GM21423 (cell line): Measurements from ENCODE around the gene KDM4B.
"Not testable (repeated sequence)": the region's sequence is repeated elsewhere in the genome, so short reads cannot be mapped to it uniquely, and the experiment has no call there.

Source experiments
- ATAC-seq: cut with Tn5 transposase; IDR thresholded peaks from one replicate; pipeline ENCODE4 v1.9.1; 2021; ENCODE audit warnings: mild to moderate bottlenecking, moderate library complexity; ENCODE audit not compliant: unreplicated experiment

The KDM4B gene

DNA sequence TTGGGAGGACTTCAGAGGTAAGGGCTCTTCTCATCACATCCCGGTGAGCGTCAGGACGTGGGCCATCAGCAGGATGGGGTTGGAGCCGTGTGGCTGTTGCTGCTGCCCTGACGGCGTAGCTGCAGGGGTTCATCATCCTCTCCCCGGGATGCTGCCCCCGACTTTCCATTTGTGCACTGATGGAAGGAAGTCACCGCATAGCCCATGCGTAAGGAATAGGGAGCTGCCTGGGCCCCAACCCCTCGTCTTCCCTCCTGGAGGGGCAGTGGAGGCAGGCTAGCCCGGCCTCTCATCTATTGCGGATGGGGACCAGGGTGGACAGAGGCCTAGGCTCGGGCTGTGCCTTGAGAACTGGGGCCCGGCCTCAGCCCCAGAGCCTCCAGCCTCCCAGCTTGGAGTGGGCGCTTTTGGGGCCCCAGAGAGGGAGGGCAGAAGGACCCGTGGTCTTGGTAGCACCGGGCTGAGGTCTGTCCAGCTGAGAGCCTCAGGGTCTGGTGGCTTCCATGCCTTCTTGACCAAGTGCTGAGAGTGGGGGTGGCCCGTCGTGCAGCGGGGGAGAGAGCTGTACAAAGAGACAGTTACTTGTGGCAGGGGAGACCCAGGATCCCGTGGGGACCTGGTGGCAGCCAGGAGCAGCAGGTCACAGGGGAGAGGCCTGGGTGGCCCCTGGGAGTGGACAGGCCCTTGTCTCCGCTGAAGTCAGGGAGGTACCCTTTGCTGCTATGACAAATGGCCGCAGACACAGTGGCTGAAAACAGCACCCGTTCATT lies 44.0 kb downstream of the KDM4B start:
- no peak for ATAC-seq

DNA sequence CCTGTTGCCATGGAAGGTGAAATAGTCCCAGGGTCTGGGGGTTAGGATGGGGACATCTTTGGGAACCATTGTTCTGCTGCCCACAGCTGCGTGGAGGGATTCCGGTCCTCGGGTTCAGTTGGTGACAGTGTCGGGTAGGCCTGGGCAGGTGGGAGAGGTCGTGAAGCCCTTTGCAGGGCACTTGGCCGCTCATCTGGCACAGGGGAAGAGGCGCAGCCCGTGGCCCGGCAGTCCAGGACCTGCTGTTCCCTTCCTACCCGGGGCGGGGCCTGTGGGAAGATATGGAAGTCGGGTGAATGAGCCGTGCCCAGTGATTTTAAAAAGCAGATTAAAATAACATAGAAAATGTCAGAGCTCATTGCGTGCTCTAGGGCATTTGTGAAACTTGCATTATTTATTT lies 44.8 kb downstream of the KDM4B start:
- no peak for ATAC-seq

DNA sequence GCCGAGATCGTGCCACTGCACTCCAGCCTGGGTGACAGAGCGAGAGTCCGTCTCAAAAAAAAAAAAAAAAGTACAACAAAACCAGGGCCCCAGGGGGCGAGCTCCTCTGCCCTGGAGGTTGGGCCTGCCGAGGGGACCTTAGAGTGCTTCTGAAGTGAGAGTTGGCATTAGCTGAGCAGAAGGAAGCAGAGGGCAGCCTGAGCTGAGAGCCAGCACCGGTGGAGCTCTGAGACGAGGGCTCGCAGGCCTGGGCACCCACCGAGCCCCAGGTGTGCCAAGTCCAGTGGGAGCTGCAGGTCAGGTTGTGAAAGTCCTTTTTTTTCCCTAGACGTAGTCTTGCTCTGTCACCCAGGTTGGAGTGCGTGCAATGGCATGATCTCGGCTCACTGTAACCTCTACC lies 46.0 kb downstream of the KDM4B start:
- no peak for ATAC-seq

DNA sequence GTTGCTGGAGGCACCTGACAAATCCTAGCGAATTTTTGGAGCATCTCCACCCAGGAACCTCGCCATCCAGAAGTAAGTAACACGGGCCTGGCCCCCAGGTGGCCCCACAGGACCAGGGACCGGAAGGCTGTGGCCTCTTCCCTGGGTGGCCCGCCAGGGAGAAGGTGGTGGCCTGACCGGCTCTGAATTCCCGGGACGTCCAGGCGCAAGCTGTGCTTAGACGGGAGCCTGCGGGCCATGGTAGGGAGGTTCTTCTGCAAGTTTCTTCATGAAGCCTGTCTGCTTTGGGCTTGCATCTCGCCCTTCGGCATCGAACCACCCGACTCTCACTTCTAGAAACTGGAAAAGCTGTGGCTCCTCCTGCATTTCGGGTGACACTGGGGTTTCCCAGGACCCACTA lies 47.4 kb downstream of the KDM4B start:
- ATAC-seq, result no peak

DNA sequence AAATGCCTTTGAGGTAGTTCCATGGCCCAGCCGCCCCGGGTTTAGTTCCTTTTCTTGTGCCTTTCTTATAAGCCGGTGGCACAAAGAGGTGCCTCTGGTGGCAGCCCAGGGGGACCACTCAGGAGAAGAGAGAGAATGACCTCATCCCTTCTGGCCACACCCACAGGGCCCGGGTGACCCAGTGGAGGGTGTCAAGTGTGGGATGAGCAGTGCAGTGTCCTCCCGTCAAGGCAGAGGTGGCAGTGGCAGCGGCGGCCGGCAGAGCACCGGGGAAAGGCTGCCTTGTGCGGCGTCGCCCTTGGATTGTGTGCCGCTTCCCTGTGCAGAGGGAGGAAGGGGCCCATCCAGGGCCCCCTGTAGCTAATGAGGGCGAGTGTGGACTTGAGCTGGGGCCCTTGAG lies 47.9 kb downstream of the KDM4B start:
- no peak for ATAC-seq

DNA sequence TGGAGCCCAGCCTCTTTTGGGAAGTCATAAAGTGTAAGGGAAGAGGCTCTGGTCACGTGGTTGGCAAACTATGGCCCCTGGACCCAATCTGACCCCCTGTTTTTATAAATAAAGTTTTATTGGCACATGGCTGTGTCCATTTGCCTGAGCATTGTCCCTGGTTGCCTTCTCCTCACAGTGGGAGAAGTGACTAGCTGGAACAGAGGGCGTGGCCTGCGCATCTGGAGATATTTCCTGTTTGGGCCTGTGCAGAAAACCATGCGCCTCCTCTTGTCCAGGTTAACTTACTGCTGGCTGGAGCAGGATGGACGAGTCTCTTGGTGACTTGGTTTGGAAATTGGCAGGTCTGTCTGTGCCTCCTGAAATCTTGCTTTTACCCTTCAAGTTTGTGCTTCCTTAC lies 48.3 kb downstream of the KDM4B start:
- no peak for ATAC-seq

DNA sequence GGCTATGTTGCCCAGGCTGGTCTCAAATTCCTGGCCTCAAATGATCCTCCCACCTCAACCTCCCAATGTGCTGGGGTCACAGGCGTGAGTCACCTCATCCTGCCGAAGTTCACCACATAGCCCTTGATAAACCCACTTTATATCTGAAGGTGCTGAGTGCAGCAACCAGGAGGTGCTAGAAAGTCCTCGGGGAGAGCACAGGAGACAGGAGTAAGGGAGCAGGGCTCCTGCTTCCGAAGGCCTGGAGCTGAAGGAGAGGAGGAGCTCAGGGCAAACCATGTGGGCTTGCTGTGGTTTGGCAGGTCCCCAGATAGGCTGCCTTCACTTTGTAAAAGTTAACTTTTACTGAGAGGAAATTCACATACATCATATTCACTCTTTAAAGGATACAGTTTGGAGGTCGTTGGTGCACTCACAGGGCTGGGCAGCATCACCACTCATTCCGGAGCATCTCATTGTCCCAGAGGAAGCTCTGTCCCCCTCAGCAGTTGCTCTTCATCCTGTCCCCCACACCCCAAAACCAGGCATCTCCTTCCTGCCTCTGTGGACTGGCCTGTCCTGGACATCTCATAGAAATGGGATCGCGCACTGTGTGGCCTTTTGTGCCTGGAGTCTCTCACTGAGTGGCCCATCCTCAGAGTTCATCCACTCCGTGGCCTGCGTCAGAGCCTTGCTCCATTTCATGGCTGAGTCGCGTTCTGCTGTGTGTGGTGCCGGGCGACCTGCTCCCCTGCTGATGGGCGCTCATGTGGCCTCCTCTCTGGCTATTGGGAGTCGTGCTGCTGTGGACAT lies 49.5 kb downstream of the KDM4B start:
- ATAC-seq, result no peak

DNA sequence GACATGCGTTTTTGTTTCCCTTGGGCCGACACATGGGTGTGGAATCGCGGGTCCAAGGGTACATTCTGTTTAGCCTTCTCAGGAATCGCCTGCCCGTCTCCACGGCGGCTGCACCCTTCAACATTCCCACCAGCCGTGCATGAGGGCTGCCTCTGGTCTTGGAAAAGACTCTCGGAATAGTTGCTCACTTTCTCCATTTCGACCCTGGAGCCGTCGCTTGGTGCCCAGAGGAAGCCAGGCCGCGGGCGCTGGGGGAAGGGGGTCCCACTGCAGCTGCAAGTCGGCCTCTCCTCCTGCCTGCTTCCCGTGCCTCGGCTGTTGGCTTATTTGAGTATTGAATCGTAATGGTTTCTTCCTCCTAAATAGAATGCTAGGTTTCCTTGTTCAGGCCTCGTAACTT lies 51.5 kb downstream of the KDM4B start:
- no peak for ATAC-seq

DNA sequence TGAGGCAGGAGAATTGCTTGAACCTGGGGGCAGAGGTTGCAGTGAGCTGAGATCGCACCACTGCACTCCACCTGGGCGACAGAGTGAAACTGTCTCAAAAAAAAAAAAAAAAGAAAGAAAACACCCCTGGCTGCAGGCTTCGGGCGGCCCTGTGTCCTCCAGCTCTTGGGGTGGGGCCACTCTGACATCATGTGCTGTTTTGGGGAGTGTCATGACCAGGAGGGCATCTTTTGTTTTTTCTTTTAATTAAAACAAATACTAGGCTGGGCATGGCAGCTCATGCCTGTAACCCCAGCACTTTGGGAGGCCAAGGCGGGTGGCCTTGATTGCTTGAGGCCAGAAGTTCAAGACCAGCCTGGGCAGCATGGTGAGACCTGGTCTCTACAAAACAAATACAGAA lies 52.1 kb downstream of the KDM4B start:
- no peak for ATAC-seq

DNA sequence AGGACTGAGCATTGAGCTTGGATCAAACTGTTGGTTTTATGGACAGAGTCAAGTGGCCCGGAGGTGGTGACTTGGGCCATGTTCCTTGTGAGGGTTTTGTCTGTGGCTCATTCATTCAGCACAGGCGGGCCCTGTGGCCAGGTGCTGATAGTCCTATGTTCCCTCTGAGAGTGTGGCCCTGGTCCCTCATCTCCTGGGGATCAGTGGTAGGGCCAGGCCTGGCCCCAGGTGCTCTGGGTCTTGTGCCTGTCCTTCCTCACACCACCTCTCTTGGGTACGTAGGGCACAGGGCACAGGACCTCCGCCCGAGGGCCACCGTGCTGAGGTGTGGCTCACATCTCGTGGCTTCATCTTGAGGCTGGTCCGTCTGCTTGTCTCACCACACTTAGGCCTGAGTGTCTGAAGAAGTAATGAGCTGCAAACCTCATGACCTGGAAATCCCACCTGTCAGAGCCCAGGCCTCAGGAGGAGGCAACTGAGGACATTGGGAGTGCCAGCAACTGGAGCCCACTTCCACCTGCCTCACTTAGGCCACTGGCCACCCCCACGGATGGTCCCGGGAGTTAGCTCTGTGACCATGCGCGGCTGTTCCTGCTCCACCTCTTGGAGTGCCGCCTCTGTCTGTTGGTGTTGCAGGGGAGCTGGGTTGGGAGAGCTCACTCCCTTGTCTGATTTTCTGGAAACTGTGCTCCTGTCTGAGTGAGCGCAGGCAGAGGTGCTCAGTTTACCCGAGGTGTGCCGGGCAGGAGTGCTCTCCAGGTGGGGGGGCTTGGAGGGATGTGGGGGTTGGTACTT lies 53.4 kb downstream of the KDM4B start:
- no peak for ATAC-seq

DNA sequence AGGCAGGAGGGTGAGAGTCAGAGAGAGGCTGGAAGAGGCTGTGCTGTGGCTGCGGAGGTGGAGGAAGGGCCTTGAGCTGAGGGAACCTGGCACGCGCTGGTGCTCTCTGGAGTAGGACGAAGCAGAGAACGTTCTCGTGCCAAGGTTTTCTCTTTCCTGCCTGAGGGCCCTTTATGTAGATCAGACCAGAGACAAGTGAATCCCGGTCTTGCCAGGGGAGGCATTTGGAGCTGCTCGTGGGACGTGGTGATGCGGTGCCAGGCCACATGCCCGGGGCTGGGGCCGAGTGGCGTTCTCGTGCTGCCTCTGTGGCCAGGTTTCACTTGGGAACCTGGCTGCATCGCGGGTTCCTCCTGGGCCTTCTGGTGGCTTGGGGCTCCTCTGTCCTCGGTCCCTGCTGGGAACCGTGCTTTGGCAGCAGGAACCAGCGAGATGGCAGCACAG lies 54.2 kb downstream of the KDM4B start:
- no peak for ATAC-seq

DNA sequence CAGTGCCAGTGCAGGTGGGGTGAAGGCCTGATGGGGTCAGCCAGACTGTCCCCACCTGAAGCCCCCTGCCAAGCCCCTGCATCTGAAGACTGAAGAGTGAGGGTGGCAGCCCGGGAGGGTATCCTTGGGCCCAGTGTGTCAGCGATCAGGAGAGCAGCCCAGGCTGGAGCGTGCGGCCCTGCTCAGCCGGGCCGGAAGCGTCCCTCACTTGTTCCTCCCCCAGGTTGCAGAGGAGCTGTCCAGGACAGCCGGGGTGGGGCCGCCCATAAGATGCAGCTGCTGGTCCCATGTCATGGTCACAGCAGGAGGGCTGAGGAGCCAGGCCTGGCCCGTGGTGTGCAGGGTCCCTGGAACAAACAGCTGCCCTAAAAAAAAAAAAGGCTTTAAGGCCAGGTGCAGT lies 55.4 kb downstream of the KDM4B start:
- no peak for ATAC-seq

DNA sequence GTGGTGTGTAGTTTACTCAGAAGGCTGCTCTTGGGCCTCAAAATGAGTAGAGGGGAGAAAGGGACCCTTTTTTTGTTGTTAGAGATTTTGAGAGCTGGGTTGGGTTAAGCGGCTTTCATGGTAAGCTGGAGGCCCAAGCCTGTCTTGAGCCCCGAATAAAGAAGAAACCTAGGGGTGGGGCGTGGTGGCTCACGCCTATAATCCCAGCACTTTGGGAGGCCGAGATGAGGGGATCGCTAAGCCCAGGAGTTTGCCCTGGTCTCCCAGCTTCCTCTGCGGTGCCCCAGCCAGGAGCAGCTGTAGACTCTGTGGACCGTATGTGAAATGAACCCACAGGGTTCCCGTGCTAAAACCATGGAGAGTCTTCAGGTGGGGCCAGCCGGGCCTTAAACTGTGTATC lies 56.1 kb downstream of the KDM4B start:
- no peak for ATAC-seq

DNA sequence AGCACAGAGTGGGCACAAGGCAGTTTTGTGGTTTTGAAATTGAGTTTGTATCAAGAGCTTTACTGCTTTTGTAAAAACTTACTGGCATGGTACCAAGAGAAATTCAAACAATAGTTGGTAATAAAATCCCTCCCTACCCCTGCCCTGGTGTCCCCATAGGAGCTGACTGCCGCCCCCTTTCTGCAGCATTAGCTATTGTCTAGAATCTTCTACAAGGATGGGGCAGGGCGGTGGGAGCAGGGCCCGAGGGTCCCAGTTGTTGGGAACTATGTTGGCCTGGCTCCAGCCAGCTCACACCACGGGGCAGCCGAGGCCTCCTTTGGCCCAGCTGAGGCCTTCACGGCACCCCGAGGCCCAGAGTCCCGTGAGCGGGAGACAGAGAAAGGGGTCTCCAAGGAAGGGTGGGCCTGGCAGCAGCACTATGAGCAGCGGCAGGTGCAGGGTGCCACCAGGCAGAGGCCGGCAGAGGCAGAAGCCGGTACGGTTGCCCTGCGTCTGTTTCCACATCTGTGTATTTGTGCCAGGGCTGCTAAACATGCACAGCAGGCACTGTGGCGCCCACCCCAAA lies 57.9 kb downstream of the KDM4B start:
- ATAC-seq, result no peak

DNA sequence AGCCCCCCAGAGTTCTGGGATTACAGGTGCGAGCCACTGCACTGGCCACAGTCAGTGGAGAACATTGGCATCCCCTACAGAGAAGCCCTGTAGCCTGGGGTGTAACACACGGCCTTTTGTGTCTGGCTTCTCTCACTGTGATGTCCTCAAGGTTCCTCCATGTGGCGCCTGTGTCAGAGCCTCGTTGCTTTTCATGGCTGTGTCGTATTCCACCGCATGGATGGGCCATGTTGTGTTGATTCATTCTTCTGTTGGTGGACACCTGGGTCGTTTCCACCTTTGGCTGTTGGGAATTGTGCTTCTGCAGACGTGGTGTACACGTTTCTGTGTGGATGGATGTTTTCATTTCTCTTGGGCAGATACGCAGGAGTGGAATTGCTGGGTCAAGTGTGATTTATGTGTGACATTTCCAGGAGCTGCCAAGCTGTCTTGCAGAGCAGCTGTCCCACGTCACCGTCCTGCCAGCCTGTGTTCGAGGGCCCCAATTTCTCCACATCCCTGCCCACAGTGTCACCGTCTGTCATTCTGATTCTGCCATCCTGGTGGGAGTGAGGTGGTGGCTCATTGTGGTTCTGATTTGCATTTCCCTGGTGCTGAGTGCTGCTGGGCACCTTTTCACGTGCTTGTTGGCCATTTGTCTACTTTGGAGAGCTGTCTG lies 59.4 kb downstream of the KDM4B start:
- ATAC-seq, result no peak

DNA sequence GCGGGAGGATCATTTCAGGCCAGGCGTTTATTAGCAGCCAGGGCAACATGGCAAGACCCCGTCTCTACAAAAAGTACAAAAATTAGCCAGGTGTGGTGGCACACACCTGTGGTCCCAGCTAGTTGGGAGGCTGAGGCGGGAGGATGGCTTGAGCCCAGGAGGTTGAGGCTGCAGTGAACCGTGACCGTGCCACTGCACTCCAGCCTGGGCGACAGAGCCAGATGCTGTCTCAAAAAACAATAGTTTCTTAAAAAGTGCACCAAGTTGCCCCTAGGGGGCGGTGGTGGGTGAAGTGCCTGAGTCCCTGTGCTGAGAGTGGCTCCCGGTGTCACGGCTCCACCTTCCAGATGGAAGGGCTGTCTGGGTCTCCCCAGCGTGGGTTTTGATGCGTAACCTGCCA lies 60.7 kb downstream of the KDM4B start:
- ATAC-seq, result not testable (repeated sequence)

DNA sequence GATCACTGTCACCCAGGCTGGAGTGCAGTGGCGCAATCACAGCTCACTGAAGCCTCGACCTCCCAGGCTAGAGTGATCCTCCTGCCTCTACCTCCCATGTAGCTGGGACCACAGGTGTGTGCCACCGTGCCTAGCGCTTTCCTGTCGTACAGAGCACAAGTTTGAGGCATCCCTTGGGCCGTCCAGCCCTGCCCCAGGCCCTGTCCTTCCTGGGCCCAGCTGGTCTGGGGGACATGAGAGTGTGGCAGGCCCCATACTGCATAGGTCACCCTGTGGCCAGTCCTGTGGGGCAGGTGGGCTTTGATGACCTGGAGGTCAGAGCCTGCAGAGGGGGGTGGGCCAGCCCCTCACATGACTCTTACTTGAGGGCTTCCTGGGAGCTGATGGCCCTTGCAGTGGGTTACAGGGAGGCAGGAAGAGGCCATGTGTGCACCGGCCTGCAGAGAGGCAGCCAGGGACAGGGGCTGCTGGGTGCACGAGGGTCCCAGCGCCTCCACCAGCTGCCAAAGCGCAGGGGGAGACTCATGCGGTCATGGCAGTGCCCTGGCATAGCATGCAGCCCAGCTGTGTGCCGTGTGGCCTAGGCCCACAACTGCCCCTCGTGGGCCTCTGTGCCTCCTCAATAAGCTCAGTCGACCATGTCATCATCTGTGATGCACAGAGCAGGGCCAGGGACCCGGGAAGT lies 61.4 kb downstream of the KDM4B start:
- ATAC-seq, result no peak

DNA sequence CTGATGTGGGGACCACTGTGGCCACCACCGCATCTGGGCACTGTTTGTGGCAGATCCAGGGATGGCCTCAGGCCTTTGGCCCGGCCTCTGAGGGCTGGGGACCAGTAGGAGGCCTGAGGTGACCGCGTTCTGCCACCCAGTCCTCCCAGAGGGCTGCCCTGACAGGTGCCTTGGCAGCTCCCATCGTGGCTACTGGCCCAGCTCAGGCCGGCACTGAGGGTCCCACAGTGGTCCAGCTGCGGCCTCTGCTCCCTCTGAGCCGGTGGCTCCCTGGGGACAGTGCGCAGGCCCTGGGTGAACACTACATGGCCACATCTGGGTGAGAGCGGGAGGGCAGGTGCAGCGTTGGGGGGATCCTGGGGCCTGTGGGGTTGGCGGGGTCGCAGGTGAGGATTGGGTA lies 61.9 kb downstream of the KDM4B start:
- ATAC-seq, result no peak

DNA sequence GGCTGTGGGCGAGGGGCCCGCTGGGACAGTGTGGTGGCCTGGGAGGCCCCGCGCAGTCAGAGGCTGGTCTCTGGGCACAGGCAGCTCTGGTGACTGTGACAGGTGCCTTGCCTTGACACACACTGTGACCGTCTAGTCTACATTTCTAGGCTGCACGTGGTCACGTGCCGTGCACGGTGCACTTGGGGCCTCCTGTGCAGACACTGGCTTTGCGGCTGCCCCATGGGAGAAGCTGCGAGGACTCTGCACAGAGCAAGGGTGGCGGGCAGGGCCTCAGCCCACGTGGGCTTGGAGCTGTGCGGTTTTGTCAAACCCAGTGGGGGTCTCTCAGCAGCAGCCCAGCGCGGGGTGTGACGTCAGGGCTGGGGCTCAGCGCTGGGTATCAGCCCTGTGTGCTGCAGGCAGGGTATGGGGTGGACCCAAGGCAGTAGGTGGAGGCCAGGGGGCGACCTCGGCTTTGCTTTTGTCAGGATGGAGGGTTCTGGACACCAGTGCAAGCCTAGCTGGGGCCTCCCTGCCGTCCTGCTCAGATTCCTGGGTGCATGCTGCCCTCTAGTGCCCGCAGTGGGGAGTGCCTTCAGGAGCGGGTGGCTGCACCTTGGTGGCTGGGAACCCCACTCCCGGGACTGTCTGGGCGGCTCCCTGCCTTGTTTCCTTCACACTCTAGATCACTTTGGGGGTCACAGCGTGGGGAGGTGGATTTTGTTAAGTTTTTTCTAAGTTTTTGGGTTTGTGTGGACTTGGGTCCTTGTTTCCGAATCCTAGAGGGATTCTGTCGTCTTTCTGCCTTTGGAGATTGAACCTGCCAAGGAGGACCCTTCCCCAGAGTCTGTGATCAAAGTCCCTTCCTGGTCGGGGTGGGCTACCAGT lies 62.6 kb downstream of the KDM4B start:
- no peak for ATAC-seq
